GM12878 (cell line): Measurements from ENCODE around the gene WWTR1. TPM values are rescaled to one million over a fixed set of nuclear protein-coding genes. Genes with fewer than 3 reads are reported as not detected.

Experiments
- ATAC-seq: fragments of 200-7000 bp; cut with Tn5 transposase; 3 replicates; pipeline ENCODE4 v1.9.1; 2020; ENCODE audit warnings: mild to moderate bottlenecking, moderate library complexity
- BruUV-seq: library from RNA; stranded (reverse); fragments of 400-500 nt; replicated peaks from 2 replicates; lab custom pipeline; 2021; lab: Mats Ljungman, UMichigan
- CTCF ChIA-PET: fragments of 300-600 bp; sonication (Branson Sonifier 250); formaldehyde crosslinking; extraction: SDS; loops from one replicate; lab custom pipeline; 2021; ENCODE audit warnings: inconsistent platforms; lab: Yijun Ruan, JAX
- POLR2A ChIA-PET: fragments of 350-600 bp; formaldehyde crosslinking; extraction: SDS; loops from one replicate; lab custom pipeline; 2021; ENCODE audit warnings: inconsistent platforms; lab: Charles Lee
- RAD21 ChIA-PET: fragments of 300-600 bp; sonication (Branson Sonifier 250); formaldehyde crosslinking; loops from one replicate; lab custom pipeline; 2023; ENCODE audit warnings: antibody characterized with exemption; ENCODE audit not compliant: unreplicated experiment; lab: Charles Lee
- SMC1A ChIA-PET: fragments of 300-600 bp; sonication (Branson Sonifier 250); formaldehyde crosslinking; loops from one replicate; lab custom pipeline; 2023; ENCODE audit not compliant: unreplicated experiment, uncharacterized antibody; lab: Charles Lee
- DNase-seq: peaks from one replicate; pipeline ENCODE4 v3.0.0-alpha.2; 2011; ENCODE audit warnings: low read depth, low spot score
- FAIRE-seq: peaks from 3 replicates; lab custom pipeline; 2011; peaks lifted over from hg19 to GRCh38; lab: Jason Lieb, UNC
- H2AFZ ChIP-seq: 2 replicates; pipeline ENCODE4 v1.6.0; 2011; ENCODE audit warnings: low read depth, low read length, control low read depth; ENCODE audit not compliant: control insufficient read depth
- H3K27ac ChIP-seq: 2 replicates; pipeline ENCODE4 v1.5.1; 2011; ENCODE audit warnings: control low read depth; ENCODE audit not compliant: control insufficient read depth, insufficient read depth
- H3K27me3 ChIP-seq, 2 experiments: replicated peaks in 1 of 2; 2 replicates each; pipeline versions ENCODE4 v1.6.0 to v1.6.1; 2011; ENCODE audit warnings: low read length in 1 of 2; ENCODE audit not compliant: control insufficient read depth in 2 of 2, insufficient read depth in 2 of 2
- H3K36me3 ChIP-seq, 2 experiments: 2 replicates each; pipeline ENCODE4 v1.5.1; 2011; ENCODE audit warnings: low read length in 1 of 2; ENCODE audit not compliant: control insufficient read depth in 2 of 2, insufficient read depth in 2 of 2
- H3K4me1 ChIP-seq: 2 replicates; pipeline ENCODE4 v1.6.1; 2011; ENCODE audit warnings: mild to moderate bottlenecking, low read length, moderate library complexity, mixed read lengths; ENCODE audit not compliant: control insufficient read depth, insufficient read depth
- H3K4me2 ChIP-seq: 2 replicates; pipeline ENCODE4 v1.6.0; 2011; ENCODE audit warnings: control low read depth; ENCODE audit not compliant: control insufficient read depth, insufficient read depth
- H3K4me3 ChIP-seq: fragments of 200-600 bp; sonication (generic); 2 replicates; pipeline ENCODE4 v1.5.1; 2016
- H3K79me2 ChIP-seq: 2 replicates; pipeline ENCODE4 v1.6.0; 2011; ENCODE audit warnings: low read length; ENCODE audit not compliant: control insufficient read depth, insufficient read depth
- H3K9ac ChIP-seq: 2 replicates; pipeline ENCODE4 v1.8.0; 2011; ENCODE audit warnings: low read length, control low read depth, mixed read lengths; ENCODE audit not compliant: control insufficient read depth, insufficient read depth
- H3K9me3 ChIP-seq: replicated peaks from 3 replicates; pipeline ENCODE4 v1.5.1; 2011; ENCODE audit warnings: mild to moderate bottlenecking, low read length; ENCODE audit not compliant: control insufficient read depth, insufficient read depth
- H4K20me1 ChIP-seq: 2 replicates; pipeline ENCODE4 v1.6.0; 2011; ENCODE audit not compliant: control insufficient read depth, insufficient read depth
- CTCF ChIP-seq, 3 experiments: IDR thresholded peaks in 2 of 3; conservative IDR thresholded peaks in 1 of 3; 2 replicates each; pipeline ENCODE4 v1.5.1; 2011; ENCODE audit warnings: low read depth in 3 of 3, low read length in 3 of 3, mild to moderate bottlenecking in 3 of 3, control low read depth in 2 of 3, moderate library complexity in 2 of 3, inconsistent platforms in 1 of 3, mixed read lengths in 1 of 3; ENCODE audit not compliant: control insufficient read depth in 2 of 3, insufficient read depth in 1 of 3; ENCODE audit errors: extremely low read depth in 1 of 3
- MAX ChIP-seq: IDR thresholded peaks from 2 replicates; pipeline ENCODE4 v1.6.1; 2012; ENCODE audit warnings: low read depth, low read length, improper control_type of control experiment
- MXI1 ChIP-seq: fragments of 150-350 bp; IDR thresholded peaks from 2 replicates; pipeline ENCODE4 v1.6.1; 2011; ENCODE audit warnings: low read depth, mild to moderate bottlenecking, inconsistent platforms, low read length, improper control_type of control experiment
- SRF ChIP-seq, 2 experiments: IDR thresholded peaks; 2 replicates each; pipeline ENCODE4 v1.6.1; 2011; ENCODE audit warnings: low read depth in 2 of 2, low read length in 2 of 2, mild to moderate bottlenecking in 1 of 2, moderate library complexity in 1 of 2
- WGBS: methylation state at CpG from one replicate; pipeline ENCODE4 v1.1.6; 2016; ENCODE audit warnings: low lambda C conversion rate; ENCODE audit not compliant: insufficient replicate concordance, insufficient coverage; ENCODE audit errors: missing lambda C conversion rate; 5-methylcytosine and 5-hydroxymethylcytosine counted together
- in situ Hi-C: fragments of 300-500 bp; cut with MboI; formaldehyde crosslinking; loops from 9 replicates; pipeline ENCODE4 v1.14.3; 2018; ENCODE audit warnings: mixed read lengths
- intact Hi-C: fragments of 100-400 bp; cut with micrococcal nuclease; formaldehyde crosslinking; loops from one replicate; pipeline ENCODE4 v1.14.2; 2022; ENCODE audit not compliant: unreplicated experiment
- polyA plus RNA-seq, 11 experiments: library from polyadenylated mRNA; depleted of rRNA in 4 of 11; unstranded in 6 of 11; stranded (reverse) in 5 of 11; fragments of >200 nt; fragmentation: Nextera tagmentation in 4 of 11; fragmentation: Illumina TruSeq in 1 of 11; extraction: Ambion mirVana in 4 of 11; extraction: Trizol in 1 of 11; gene quantifications; 1 replicate in 1 of 11; 2 replicates in 10 of 11; pipeline versions ENCODE4 v1.2.1 to v1.2.3, GENCODE V29; 2011 to 2016; ENCODE audit warnings: inconsistent platforms in 2 of 11, missing spikeins in 2 of 11, low read depth in 1 of 11
- total RNA-seq, 4 experiments: library from RNA; depleted of rRNA in 3 of 4; stranded (reverse); fragments of >200 nt in 3 of 4; fragmentation: Illumina TruSeq in 1 of 4; extraction: Trizol in 1 of 4; gene quantifications; 2 replicates each; pipeline versions ENCODE4 v1.2.1 to v1.2.3, GENCODE V29; 2013 to 2021

The WWTR1 gene
- total and polyA plus RNA-seq, 10 of the 15 experiments (the other 5 are each of a cell fraction or from before 2014, with no cell fraction given), result 2.5 to 18.5 (median 5.8) TPM

- Histone ChIP-seq H3K27me3 (no peaks in the 10 kb centered on the region), H3K36me3 (no peaks in the 10 kb centered on the region; a peak in 2 of 4 replicates), H3K27ac (no peak overlapping the region), H3K9me3 (no peaks in the 10 kb centered on the region), H3K4me3 (no peak overlapping the region), H4K20me1 (no peaks in the 10 kb centered on the region), H3K79me2 (no peaks in the 10 kb centered on the region), H3K9ac (no peak overlapping the region), H3K4me2 (no peak overlapping the region), H2AFZ (no peak overlapping the region), H3K4me1 (peaks cover 9% of the 10 kb centered on the region)
- ChIA-PET RAD21 (interaction anchor here (1.1 to 1.6 kb wide), 3 partner anchors 15 to 105 kb away, joined by 3 to 6 read pairs (median 4); no protein-coding TSS in a partner anchor), CTCF (interaction anchor here (1.2 to 3.6 kb wide), 5 partner anchors 11 to 163 kb away, joined by 3 to 16 read pairs (median 6); no protein-coding TSS in a partner anchor), POLR2A (no interaction called here), SMC1A (interaction anchor here (0.6 to 3.1 kb wide), 6 partner anchors 10 to 165 kb away, joined by 3 to 9 read pairs (median 4); no protein-coding TSS in a partner anchor)
- ATAC-seq, result no peak
- 84% methylated on average over 13 of the region's 13 CpGs for WGBS
- no peak for TF ChIP-seq MXI1
- TF ChIP-seq SRF (IDR thresholded peaks at IDR 0.05; ENCODE audit: low read depth in 2 of 2, low read length in 2 of 2), result no peak
- no peak for TF ChIP-seq MAX
- TF ChIP-seq CTCF (IDR thresholded peaks at IDR 0.05 in 2 of 3, conservative IDR thresholded peaks at IDR 0.05 in 1 of 3; ENCODE audit: control insufficient read depth in 2 of 3, extremely low read depth in 1 of 3, insufficient read depth in 1 of 3, low read depth in 3 of 3, low read length in 3 of 3), result no peak
- FAIRE-seq, result no peak
- in situ Hi-C loops (no loop called here), intact Hi-C loops (no loop called here)
- BruUV-seq, result no TSS peak
- no peak for DNase-seq
Measured at GRCh38 chr3:149553781-149554451, 103.9 kb downstream of the WWTR1 start.
